ENCODE results near the gene AP3D1.

The AP3D1 gene

GRCh38 chr19:2126879-2127518 is 24.4 kb downstream of the AP3D1 start:
- no peak for DNase-seq

GRCh38 chr19:2123682-2124387 is 27.5 kb downstream of the AP3D1 start:
- DNase-seq: no peak

GRCh38 chr19:2122982-2123381 is 28.4 kb downstream of the AP3D1 start:
- DNase-seq: no peak

GRCh38 chr19:2122251-2122650 is 29.1 kb downstream of the AP3D1 start:
- no peak for DNase-seq

- DNase-seq: no peak
Observed at GRCh38 chr19:2121416-2122051, 29.8 kb downstream of the AP3D1 start.

GRCh38 chr19:2120821-2121220 is 30.5 kb downstream of the AP3D1 start:
- DNase-seq: no peak

GRCh38 chr19:2119921-2120785 is 31.2 kb downstream of the AP3D1 start:
- DNase-seq: no peak

GRCh38 chr19:2118438-2118837 is 32.9 kb downstream of the AP3D1 start:
- DNase-seq: no peak

- DNase-seq: no peak
Observed at GRCh38 chr19:2117215-2117960, 34.0 kb downstream of the AP3D1 start.

GRCh38 chr19:2116507-2116906 is 34.9 kb downstream of the AP3D1 start:
- DNase-seq: no peak

GRCh38 chr19:2115911-2116426 is 35.4 kb downstream of the AP3D1 start:
- DNase-seq: no peak

- no peak for DNase-seq
Observed at GRCh38 chr19:2115324-2115723, 36.0 kb downstream of the AP3D1 start.

GRCh38 chr19:2114821-2115220 is 36.5 kb downstream of the AP3D1 start:
- DNase-seq: no peak

GRCh38 chr19:2114218-2114617 is 37.1 kb downstream of the AP3D1 start:
- DNase-seq: no peak

- DNase-seq: no peak
Observed at GRCh38 chr19:2113439-2114211, 37.7 kb downstream of the AP3D1 start.

GRCh38 chr19:2112516-2113320 is 38.6 kb downstream of the AP3D1 start:
- DNase-seq: no peak

GRCh38 chr19:2111886-2112285 is 39.5 kb downstream of the AP3D1 start:
- DNase-seq: no peak

GRCh38 chr19:2111425-2111824 is 39.9 kb downstream of the AP3D1 start:
- no peak for DNase-seq

- DNase-seq: no peak
Observed at GRCh38 chr19:2110822-2111221, 40.5 kb downstream of the AP3D1 start.

GRCh38 chr19:2109046-2109864 is 42.1 kb downstream of the AP3D1 start:
- DNase-seq: no peak
